HCT116 (cell line): Measurements from ENCODE around the gene ANO10. TPM values are rescaled to one million over a fixed set of nuclear protein-coding genes. Genes with fewer than 3 reads are reported as not detected.

ENCODE experiments used
- ATAC-seq: fragments of 200-7000 bp; cut with Tn5 transposase; 2 replicates; pipeline ENCODE4 v1.9.1; 2020; ENCODE audit warnings: mild to moderate bottlenecking, moderate library complexity
- BruUV-seq: library from RNA; stranded (reverse); fragments of 400-500 nt; replicated peaks from 2 replicates; lab custom pipeline; 2021; lab: Mats Ljungman, UMichigan
- CTCF ChIA-PET: fragments of 300-600 bp; sonication (Branson Sonifier 250); formaldehyde crosslinking; loops from one replicate; lab custom pipeline; 2021; ENCODE audit warnings: antibody characterized with exemption; lab: Charles Lee
- POLR2A ChIA-PET: fragments of 300-600, 350-600 bp; sonication (Branson Sonifier 250); formaldehyde crosslinking; loops from one replicate; lab custom pipeline; 2021; ENCODE audit warnings: antibody characterized with exemption; lab: Charles Lee
- RAD21 ChIA-PET, 2 experiments: fragments of 300-600 bp; sonication (Branson Sonifier 250); formaldehyde crosslinking; loops; one replicate each; lab custom pipeline; 2023; ENCODE audit warnings: low total read pairs in 2 of 2; ENCODE audit not compliant: uncharacterized antibody in 2 of 2, unreplicated experiment in 2 of 2, low non-redundant PET in 1 of 2; lab: Charles Lee
- DNase-seq: peaks from one replicate; pipeline ENCODE4 v3.0.0-alpha.2; 2010; ENCODE audit warnings: low read depth, low spot score
- H2AFZ ChIP-seq: fragments of 200-600 bp; shearing (Covaris generic), sonication (generic); 2 replicates; pipeline ENCODE4 v1.6.1; 2017; ENCODE audit warnings: low read depth, mixed run types, mixed read lengths, antibody characterized with exemption, low read length; ENCODE audit not compliant: poor library complexity, severe bottlenecking
- H3K27ac ChIP-seq: 2 replicates; pipeline ENCODE4 v1.5.1; 2012; ENCODE audit warnings: low read depth, low read length
- H3K27me3 ChIP-seq: fragments of 200-600 bp; sonication (generic); 2 replicates; pipeline ENCODE4 v1.6.1; 2016; ENCODE audit warnings: mixed run types, low read length, mixed read lengths; ENCODE audit not compliant: insufficient read depth
- H3K36me3 ChIP-seq, 2 experiments: fragments of 200-500 bp in 1 of 2; fragments of 200-600 bp in 1 of 2; sonication (Bioruptor generic) in 1 of 2; sonication (generic) in 1 of 2; 2 replicates each; pipeline versions ENCODE4 v1.5.1 to v1.6.1; 2014 to 2016; ENCODE audit warnings: low read length in 2 of 2, inconsistent platforms in 1 of 2, mixed read lengths in 1 of 2, mixed run types in 1 of 2; ENCODE audit not compliant: insufficient read depth in 2 of 2, control insufficient read depth in 1 of 2
- H3K4me1 ChIP-seq, 2 experiments: fragments of 200-600 bp in 1 of 2; sonication (generic) in 1 of 2; 2 replicates each; pipeline versions ENCODE4 v1.5.1 to v1.6.1; 2012 to 2017; ENCODE audit warnings: low read length in 2 of 2, inconsistent platforms in 1 of 2, mild to moderate bottlenecking in 1 of 2, mixed read lengths in 1 of 2, mixed run types in 1 of 2, moderate library complexity in 1 of 2; ENCODE audit not compliant: insufficient read depth in 2 of 2, control insufficient read depth in 1 of 2
- H3K4me2 ChIP-seq: fragments of 200-600 bp; sonication (generic); 2 replicates; pipeline ENCODE4 v1.6.1; 2017; ENCODE audit warnings: mixed run types, low read length, mixed read lengths
- H3K4me3 ChIP-seq, 2 experiments: fragments of 200-600 bp in 1 of 2; sonication (generic) in 1 of 2; replicated peaks in 1 of 2; 2 replicates each; pipeline ENCODE4 v1.5.1; 2011 to 2016; ENCODE audit warnings: low read length in 2 of 2, control low read depth in 1 of 2, low read depth in 1 of 2, mild to moderate bottlenecking in 1 of 2, mixed read lengths in 1 of 2, mixed run types in 1 of 2
- H3K79me2 ChIP-seq: fragments of 200-600 bp; sonication (generic); 2 replicates; pipeline ENCODE4 v1.6.1; 2017; ENCODE audit warnings: mild to moderate bottlenecking, mixed run types, low read length, moderate library complexity, mixed read lengths; ENCODE audit not compliant: insufficient read depth
- H3K9ac ChIP-seq: fragments of 200-600 bp; sonication (generic); 2 replicates; pipeline ENCODE4 v1.6.1; 2016; ENCODE audit warnings: low read length, mixed read lengths
- H3K9me2 ChIP-seq: fragments of 200-600 bp; sonication (generic), shearing (Covaris generic); 2 replicates; pipeline ENCODE4 v1.6.1; 2017; ENCODE audit warnings: mixed run types, mild to moderate bottlenecking, moderate library complexity; ENCODE audit not compliant: insufficient read depth
- H3K9me3 ChIP-seq, 2 experiments: fragments of 200-500 bp in 1 of 2; fragments of 200-600 bp in 1 of 2; sonication (Bioruptor generic) in 1 of 2; sonication (generic) in 1 of 2; 2 replicates each; pipeline ENCODE4 v1.6.1; 2014 to 2017; ENCODE audit warnings: low read length in 2 of 2, mixed read lengths in 2 of 2, inconsistent platforms in 1 of 2, low read depth in 1 of 2, mild to moderate bottlenecking in 1 of 2, mixed run types in 1 of 2, moderate library complexity in 1 of 2; ENCODE audit not compliant: control insufficient read depth in 1 of 2, insufficient read depth in 1 of 2
- H4K20me1 ChIP-seq: fragments of 200-600 bp; sonication (generic), shearing (Covaris generic); 2 replicates; pipeline ENCODE4 v1.6.1; 2017; ENCODE audit warnings: mixed run types, mild to moderate bottlenecking, moderate library complexity; ENCODE audit not compliant: insufficient read depth
- ATF3 ChIP-seq: IDR thresholded peaks from 2 replicates; pipeline ENCODE4 v1.6.1; 2012
- CBX3 ChIP-seq: IDR thresholded peaks from 2 replicates; pipeline ENCODE4 v1.6.1; 2012; ENCODE audit warnings: low read depth
- CEBPB ChIP-seq: IDR thresholded peaks from 2 replicates; pipeline ENCODE4 v1.6.1; 2012; ENCODE audit warnings: low read depth
- EGR1 ChIP-seq: IDR thresholded peaks from 2 replicates; pipeline ENCODE4 v1.6.1; 2012; ENCODE audit warnings: low read depth
- ELF1 ChIP-seq: IDR thresholded peaks from 2 replicates; pipeline ENCODE4 v1.6.1; 2012; ENCODE audit warnings: low read depth, borderline replicate concordance
- EZH2 ChIP-seq: fragments of 200-600 bp; sonication (generic); IDR thresholded peaks from 2 replicates; pipeline ENCODE4 v1.6.1; 2017; ENCODE audit warnings: antibody characterized with exemption, mixed run types
- EZH2phosphoT487 ChIP-seq: fragments of 200-600 bp; IDR thresholded peaks from 2 replicates; pipeline ENCODE4 v1.6.1; 2018; ENCODE audit warnings: antibody characterized with exemption, borderline replicate concordance
- JUND ChIP-seq: IDR thresholded peaks from 2 replicates; pipeline ENCODE4 v1.6.1; 2012
- RAD21 ChIP-seq: IDR thresholded peaks from 2 replicates; pipeline ENCODE4 v1.6.1; 2012; ENCODE audit warnings: low read depth, mild to moderate bottlenecking
- REST ChIP-seq: IDR thresholded peaks from 2 replicates; pipeline ENCODE4 v1.6.1; 2012; ENCODE audit warnings: low read depth
- SIN3A ChIP-seq: IDR thresholded peaks from 2 replicates; pipeline ENCODE4 v1.6.1; 2012; ENCODE audit warnings: low read depth
- SP1 ChIP-seq: IDR thresholded peaks from 2 replicates; pipeline ENCODE4 v1.6.1; 2012; ENCODE audit warnings: low read depth
- SRF ChIP-seq: IDR thresholded peaks from 2 replicates; pipeline ENCODE4 v1.6.1; 2012; ENCODE audit warnings: low read depth
- TCF7L2 ChIP-seq: IDR thresholded peaks from 2 replicates; pipeline ENCODE4 v1.7.0; 2011; ENCODE audit warnings: borderline replicate concordance, inconsistent platforms; ENCODE audit not compliant: insufficient read depth, insufficient read length; ENCODE audit errors: extremely low read depth
- YY1 ChIP-seq: IDR thresholded peaks from 2 replicates; pipeline ENCODE4 v1.6.1; 2011; ENCODE audit warnings: low read length, low read depth, moderate library complexity, mild to moderate bottlenecking; ENCODE audit not compliant: insufficient replicate concordance; ENCODE audit errors: extremely low read depth
- ZBTB33 ChIP-seq: IDR thresholded peaks from 2 replicates; pipeline ENCODE4 v1.6.1; 2011; ENCODE audit warnings: mild to moderate bottlenecking, low read length, moderate library complexity; ENCODE audit not compliant: insufficient replicate concordance; ENCODE audit errors: extremely low read depth
- ZFX ChIP-seq: fragments of 450-650 bp; IDR thresholded peaks from 2 replicates; pipeline ENCODE4 v1.6.1; 2017
- intact Hi-C: fragments of 100-400 bp; cut with micrococcal nuclease; formaldehyde crosslinking; loops from 2 replicates; pipeline ENCODE4 v1.10.0; 2022
- total RNA-seq: library from RNA; stranded (reverse); gene quantifications from one replicate; pipeline ENCODE4 v1.2.1, GENCODE V29; 2021; ENCODE audit not compliant: unreplicated experiment

The ANO10 gene
- total RNA-seq, 1 experiment from 2014 or later, result 13.3 TPM

- H3K4me2 ChIP-seq, result no peak overlapping the region
- no peak overlapping the region for H3K4me3 ChIP-seq
- no peaks in the 10 kb centered on the region for H3K4me1 ChIP-seq
- H3K9ac ChIP-seq, result no peak overlapping the region
- no peak for ATAC-seq
- no peaks in the 10 kb centered on the region for H4K20me1 ChIP-seq
- BruUV-seq, result no TSS peak
- TF ChIP-seq JUND (no peak), ZFX (no peak), CBX3 (no peak), SRF (no peak), REST (no peak), CEBPB (no peak), SP1 (no peak), EZH2 (no peak)
- TF ChIP-seq, all 23 proteins: peak for 0
- no peaks in the 10 kb centered on the region for H3K27me3 ChIP-seq
- ChIA-PET RAD21 (no interaction called here), CTCF (no interaction called here), POLR2A (no interaction called here)
- no peaks in the 10 kb centered on the region for H3K79me2 ChIP-seq
- H3K9me3 ChIP-seq, result no peaks in the 10 kb centered on the region
- no peaks in the 10 kb centered on the region for H3K36me3 ChIP-seq
- H3K27ac ChIP-seq, result no peak overlapping the region
- intact Hi-C loops, result loop anchor here (5.0 to 10.0 kb wide), 2 partner anchors 334 to 577 kb away; no protein-coding TSS in a partner anchor
- H2AFZ ChIP-seq, result no peak overlapping the region
- no peak for DNase-seq
- no peaks in the 10 kb centered on the region for H3K9me2 ChIP-seq
Measured at GRCh38 chr3:43540624-43541023, 81.2 kb downstream of the ANO10 start.

GRCh38 chr3:43539321-43539720 lies 82.5 kb downstream of the ANO10 start:
- no peak for TF ChIP-seq EGR1
- TF ChIP-seq CBX3, result no peak
- TF ChIP-seq ZFX, result no peak
- TF ChIP-seq TCF7L2, result no peak
- TF ChIP-seq JUND, result no peak
- no peak for TF ChIP-seq ELF1
- TF ChIP-seq EZH2, result no peak
- TF ChIP-seq YY1, result no peak
- TF ChIP-seq ATF3, result no peak
- no peak for TF ChIP-seq EZH2phosphoT487
- TF ChIP-seq ZBTB33, result no peak
- TF ChIP-seq SP1, result no peak
- TF ChIP-seq RAD21, result no peak
- no peak for TF ChIP-seq SIN3A
- RAD21 ChIA-PET, result no interaction called here
- H3K4me2 ChIP-seq, result no peak overlapping the region
- H3K27ac ChIP-seq, result no peak overlapping the region
- no peaks in the 10 kb centered on the region for H3K36me3 ChIP-seq
- H4K20me1 ChIP-seq, result no peaks in the 10 kb centered on the region
- no TSS peak for BruUV-seq
- intact Hi-C loops, result no loop called here
- ATAC-seq (no peak), DNase-seq (no peak)
- CTCF ChIA-PET, result no interaction called here
- POLR2A ChIA-PET, result no interaction called here
- no peak overlapping the region for H3K4me3 ChIP-seq
- H3K9ac ChIP-seq, result no peak overlapping the region
- H3K9me3 ChIP-seq, result no peaks in the 10 kb centered on the region
- no peaks in the 10 kb centered on the region for H3K27me3 ChIP-seq
- no peaks in the 10 kb centered on the region for H3K4me1 ChIP-seq
- no peaks in the 10 kb centered on the region for H3K9me2 ChIP-seq
- H3K79me2 ChIP-seq, result no peaks in the 10 kb centered on the region
- no peak overlapping the region for H2AFZ ChIP-seq
